HG02973 (cell line): Measurements from ENCODE around the gene SOX18.

Source experiments
- ATAC-seq: cut with Tn5 transposase; IDR thresholded peaks from one replicate; pipeline ENCODE4 v1.9.1; 2021; ENCODE audit warnings: moderate library complexity; ENCODE audit not compliant: unreplicated experiment

SOX18 gene

GRCh38 chr20:64053841-64054661, 4.6 kb upstream of the SOX18 start:
- ATAC-seq, result no peak

DNA sequence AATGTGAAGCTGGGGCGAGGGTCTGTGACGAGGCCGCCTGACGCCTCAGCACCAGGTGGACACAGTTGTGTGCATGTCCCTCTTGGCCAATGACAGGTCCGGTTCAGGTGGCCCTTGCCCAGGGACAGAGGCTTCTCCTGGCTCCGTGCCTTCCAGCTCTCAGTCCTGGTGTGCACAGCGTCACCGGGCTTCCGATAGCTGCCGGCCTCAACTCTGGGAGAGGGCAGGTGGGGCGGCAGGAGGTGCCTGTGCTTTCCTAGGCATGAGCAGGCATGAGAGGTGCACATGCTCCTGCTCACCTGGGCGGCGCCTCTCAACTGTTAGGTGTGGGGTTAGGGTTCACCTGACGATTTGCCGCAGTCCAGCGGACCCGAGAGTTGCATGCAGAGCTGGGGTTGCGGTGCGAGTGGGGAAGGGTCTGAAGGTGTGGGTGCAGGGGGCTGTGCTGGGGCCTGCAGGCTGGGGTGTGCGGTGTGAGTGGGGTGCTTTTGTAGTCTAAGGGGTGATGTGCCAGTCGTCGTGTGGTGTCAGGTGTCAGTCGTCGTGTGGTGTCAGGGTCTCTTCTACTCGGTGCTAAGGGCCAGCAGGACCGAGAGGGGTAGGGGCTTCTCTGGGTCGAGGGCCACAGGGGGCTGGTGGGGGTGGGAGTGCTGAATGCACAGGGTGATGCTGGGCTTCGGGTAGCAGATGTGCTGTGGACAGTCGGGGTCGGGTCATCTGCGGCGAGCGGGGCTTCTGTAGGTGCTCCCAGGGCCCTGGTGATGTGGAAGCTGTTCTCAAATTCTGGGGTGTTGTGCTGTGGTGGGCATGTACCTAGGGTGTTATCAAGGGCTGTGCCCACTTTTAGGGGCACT, 3.8 kb upstream of the SOX18 start:
- ATAC-seq, result no peak

DNA sequence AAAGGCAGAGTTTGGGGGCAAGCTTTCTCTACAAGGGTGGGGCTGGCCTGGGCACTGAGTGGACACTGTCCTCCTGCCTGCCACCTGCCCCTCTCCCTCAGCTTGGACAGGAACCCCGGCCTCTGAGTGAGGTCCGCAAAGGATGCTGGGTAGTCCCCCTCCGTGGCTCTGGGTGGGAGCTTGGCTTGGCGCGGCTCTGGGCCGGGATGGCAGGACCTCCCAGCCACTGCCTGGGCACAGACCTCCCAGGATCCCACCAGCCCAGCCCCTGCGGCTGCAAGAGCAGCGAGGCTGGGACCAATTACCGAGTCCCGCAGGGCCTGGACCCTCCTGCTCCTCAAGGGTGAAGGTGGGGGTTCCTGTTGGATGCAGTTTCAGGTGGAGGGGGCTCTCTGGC, 2.9 kb upstream of the SOX18 start:
- no peak for ATAC-seq

GRCh38 chr20:64051561-64052325, 2.3 kb upstream of the SOX18 start:
- ATAC-seq, result no peak

- ATAC-seq, result no peak
Measured at GRCh38 chr20:64051033-64051452, 1.6 kb upstream of the SOX18 start.

DNA sequence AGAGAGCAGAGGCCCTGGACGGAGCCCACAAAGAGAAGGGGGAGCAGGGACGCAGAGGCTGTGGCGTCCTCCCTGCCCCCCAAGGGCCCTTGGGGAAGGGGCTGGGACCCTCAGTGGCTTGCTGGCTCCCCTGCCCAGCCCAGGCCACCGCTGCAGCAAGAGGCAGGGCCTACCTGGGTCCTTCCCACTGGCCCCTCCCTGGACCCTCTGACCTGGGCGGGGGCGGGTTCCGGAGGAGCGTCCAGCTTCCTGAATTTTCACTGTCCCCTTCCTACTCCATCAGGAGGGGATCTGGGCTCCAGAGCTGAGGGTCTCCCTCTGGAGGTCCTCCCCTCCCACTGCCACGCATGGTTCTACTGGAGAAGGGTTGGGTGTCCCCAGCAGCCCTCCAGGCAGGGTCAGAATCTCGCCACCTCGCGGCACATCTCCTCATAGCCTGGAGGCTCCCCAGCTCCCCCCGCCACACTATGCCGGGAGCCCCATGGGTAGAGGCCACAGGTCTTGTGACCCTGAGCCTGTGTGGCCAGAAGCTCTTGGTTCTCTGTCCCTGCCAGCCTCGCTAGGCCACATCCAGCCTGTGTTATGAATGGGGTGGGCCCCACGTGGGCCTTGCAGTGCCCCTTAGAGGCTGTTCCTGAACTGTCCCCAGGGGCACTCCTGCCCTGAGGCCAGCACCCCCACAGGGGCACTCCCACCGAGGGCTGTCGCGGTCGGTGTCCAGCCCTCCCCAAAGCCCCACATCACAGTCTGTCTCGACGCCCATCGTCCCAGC, 1.0 kb upstream of the SOX18 start:
- ATAC-seq, result no peak

DNA sequence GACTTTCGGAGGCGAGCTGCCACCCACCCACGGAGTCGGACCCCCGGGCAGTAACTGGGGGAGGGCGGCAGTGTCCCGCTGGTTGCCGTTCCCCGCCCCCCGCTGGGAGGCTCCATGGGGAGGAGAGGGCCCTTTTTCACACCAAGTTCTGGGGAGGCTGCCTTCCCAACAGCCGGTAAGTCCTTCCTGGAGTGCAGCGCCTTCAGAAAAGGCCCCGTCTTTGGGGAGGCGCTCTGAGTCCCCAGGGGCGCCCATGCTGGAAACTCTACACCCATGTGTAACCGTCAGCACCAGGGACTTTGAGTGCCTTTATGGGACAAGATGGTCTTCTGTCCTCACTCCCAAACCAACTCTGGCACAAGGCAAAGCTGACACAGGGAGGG, 430 bp upstream of the SOX18 start:
- ATAC-seq, result no peak

GRCh38 chr20:64048402-64049044, 916 bp downstream of the SOX18 start:
- no peak for ATAC-seq

GRCh38 chr20:64047968-64048401, 1.5 kb downstream of the SOX18 start:
- ATAC-seq, result no peak

DNA sequence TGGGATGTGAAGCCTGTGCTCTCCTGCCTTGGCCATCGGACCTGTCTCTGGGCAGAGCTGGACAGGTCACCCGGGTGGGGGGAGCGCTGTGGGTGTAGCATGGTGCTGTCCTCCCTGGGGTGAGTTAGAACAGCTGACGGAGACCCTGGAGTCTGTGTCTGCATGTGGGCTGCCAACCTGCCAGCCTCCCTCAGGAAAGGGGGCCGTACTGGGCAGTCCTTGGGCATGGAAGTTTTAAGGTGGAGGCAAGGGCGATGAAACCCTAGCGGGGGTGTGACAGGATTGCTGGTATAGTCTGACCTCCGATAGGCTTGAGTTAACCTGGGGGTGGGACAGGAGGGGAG, 2.4 kb downstream of the SOX18 start:
- no peak for ATAC-seq

DNA sequence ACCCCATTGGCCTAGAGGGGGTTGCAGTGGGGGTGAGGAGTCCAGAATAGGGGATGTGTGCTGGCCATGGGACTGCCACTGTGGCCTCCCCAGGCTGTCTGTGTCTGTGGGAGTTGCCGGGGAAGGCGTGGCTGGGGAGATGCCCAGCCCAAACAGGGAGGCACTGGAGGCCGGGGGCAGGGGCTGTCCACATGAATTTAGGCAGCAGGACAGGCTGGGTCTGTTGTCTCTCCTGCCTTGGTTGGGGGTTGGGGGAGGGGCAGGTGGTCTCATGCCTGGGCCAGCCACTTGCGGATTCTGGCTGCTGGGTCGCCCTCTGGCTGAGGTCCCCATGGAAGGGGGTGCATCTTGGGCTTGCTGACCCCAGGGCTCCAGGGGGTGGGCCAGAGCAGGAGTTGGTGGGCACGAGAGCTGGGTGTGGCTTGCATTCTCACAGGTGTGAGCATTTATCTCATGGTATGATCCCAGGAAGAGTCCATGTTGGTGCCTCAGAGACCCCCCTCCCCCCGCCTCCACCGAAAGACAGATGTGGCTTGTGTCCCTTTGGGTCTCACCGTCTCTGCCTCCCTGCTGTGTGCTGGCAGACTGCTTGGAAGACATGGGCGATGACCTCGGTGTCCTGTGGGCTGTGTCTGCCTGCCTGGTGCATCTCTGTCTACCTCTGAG, 4.0 kb downstream of the SOX18 start:
- no peak for ATAC-seq

- no peak for ATAC-seq
Measured at GRCh38 chr20:64044484-64045247, 4.8 kb downstream of the SOX18 start.

- ATAC-seq, result no peak
Measured at GRCh38 chr20:64043768-64044167, 5.7 kb downstream of the SOX18 start.

DNA sequence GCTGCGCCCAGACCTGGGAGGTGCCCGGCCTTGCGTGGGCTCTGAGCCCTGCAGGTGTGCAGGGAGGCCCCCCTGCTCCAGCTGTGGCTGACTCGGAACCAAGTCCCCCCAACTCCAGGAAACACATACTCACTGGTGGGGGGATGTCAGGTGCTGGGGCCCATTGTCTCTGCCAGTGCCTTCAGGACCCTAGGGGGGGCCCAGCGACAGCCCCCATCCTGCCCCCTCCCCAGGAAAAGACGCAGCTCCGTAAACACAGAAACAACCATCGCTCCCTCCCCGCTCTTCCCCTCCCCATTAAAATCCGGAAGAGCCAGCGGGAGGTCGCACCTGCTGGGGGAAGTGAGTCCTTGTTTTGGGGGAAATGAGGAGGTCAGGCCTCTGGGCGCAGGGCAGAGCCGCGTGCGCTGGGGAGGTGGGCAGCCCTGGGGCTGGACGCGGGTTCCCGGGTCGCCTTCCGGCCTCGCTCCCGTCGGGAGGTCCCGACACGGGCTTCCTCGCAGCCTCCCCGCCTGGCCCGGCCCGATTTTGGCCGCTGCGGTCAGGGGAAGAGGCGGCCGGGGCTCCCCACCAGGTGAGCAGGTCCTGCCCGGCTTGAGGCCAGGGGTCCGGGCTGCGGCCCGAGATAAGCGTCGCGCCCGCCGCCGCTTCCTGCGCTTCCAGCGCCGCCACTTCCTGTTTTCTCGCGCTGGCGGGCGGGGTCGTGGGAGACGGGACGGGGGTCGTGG, 7.2 kb downstream of the SOX18 start:
- no peak for ATAC-seq

DNA sequence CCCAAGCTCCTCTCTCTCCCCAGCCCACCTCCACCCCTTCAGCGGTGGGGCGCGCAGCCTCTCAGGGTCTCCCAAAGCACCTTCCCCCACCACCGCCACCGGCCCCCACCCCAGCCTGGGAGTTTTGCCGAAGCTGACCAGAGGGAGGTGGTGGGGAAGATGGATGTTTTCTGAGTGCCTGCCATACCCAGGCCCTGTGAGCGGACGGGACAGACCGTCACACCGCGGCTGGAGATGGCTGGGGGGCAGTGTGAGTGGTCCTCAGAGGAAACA, 7.7 kb downstream of the SOX18 start:
- no peak for ATAC-seq

DNA sequence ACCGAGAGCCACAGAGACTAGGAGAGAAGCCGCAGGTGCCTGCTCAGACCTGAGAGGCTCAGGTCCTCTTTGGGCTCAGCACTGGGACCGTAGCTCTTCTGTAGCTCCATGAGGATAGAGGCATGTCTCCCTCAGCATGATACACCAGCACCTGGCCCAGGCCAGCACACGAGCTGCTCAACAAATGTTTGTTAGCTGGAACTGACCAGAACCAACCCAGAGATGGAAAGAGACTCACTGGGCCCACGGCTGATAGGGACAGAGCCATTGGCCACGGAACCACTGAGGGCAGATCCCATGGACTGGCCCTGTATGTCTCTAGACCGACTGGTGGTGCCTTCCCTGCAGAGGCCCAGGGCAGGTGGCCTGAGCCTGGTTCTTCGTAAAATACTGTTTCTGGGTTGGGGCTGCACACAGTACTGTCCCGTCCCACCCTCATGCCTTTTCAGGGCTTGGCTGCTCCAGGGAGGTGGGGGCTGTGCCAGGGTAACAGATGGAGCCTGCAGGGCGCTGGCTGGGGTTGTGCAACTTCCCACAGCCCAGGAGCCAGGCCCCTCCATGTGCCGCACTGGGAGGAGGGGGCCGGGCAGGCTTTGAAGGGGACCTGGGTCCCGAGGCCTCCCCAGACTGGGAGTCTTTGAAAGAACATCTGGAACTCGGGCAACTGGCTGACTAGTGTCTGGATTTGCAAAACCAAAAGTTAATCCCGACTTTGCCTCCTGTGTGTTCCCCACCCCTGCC, 8.2 kb downstream of the SOX18 start:
- ATAC-seq, result no peak

DNA sequence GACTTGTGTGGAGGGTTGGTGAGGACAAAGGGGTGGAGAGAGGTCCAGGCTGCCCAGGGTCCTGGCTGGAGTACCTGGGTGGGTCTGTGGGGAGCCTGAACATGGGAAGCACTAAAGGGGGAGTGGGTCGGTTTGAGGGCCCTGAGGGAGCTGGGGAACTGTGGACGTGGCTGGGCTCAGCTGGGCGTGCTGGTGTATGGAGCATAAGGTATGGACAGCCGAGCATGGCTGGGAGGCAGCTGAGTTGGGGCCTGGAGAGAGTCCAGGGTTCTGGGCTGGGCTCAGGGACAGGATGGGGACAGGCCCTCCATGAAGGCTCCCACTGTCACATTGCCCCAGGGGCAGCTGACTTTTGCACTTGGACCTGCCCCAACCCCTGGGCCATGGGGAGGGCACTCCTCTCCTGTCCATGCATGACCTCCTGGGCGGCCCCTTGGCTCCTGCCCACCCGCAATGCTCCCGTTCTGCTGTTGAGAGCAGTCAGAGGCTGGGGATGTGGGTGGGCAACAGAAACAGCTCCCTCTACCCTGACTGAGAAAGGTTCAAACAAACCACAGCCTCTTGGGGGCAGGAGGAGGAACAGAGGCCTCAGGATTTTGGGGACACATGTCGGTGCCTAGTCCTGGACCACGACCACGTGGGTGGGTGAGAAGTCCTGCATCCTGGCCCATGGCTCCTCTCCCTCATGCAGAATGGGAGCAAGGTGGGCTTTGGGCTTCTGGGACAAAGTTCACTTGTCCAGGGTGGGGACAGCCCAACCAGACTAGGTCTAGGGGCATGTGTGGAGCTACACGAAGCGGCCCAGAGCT, 9.0 kb downstream of the SOX18 start:
- ATAC-seq, result no peak
